ENCODE results near the gene GOLGA8S.
"Not testable (repeated sequence)": the region's sequence is repeated elsewhere in the genome, so short reads cannot be mapped to it uniquely, and the experiment has no call there.

DNA sequence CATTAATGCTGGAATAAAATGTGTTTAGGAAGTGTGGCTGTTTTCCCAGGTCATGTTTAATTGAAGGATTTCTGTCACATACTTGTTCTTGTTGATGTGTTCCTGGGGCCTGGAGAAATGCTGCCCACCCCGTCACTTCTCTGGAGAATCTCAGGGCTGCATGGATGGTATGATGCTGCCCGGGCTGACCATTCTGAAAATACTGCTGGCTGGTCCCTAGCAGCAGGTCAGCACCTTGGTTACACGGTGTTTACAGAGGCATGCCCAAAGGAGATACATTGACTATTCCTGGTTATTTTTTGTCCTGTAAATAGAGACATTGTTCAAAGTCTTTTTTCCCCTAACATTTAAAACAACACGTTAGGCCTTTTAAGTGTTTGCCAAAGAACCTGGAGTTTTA lies 26.2 kb downstream of the GOLGA8S start:
- TF ChIP-seq, protein P1, sequence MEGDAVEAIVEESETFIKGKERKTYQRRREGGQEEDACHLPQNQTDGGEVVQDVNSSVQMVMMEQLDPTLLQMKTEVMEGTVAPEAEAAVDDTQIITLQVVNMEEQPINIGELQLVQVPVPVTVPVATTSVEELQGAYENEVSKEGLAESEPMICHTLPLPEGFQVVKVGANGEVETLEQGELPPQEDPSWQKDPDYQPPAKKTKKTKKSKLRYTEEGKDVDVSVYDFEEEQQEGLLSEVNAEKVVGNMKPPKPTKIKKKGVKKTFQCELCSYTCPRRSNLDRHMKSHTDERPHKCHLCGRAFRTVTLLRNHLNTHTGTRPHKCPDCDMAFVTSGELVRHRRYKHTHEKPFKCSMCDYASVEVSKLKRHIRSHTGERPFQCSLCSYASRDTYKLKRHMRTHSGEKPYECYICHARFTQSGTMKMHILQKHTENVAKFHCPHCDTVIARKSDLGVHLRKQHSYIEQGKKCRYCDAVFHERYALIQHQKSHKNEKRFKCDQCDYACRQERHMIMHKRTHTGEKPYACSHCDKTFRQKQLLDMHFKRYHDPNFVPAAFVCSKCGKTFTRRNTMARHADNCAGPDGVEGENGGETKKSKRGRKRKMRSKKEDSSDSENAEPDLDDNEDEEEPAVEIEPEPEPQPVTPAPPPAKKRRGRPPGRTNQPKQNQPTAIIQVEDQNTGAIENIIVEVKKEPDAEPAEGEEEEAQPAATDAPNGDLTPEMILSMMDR (conservative IDR thresholded peaks at IDR 0.05; ENCODE audit: low read depth in 2 of 2), result not testable (repeated sequence)
- TF ChIP-seq ZNF331 (CRISPR knock-in tag; IDR thresholded peaks at IDR 0.05; ENCODE audit: low read depth); EZH2phosphoT487 (IDR thresholded peaks at IDR 0.05; ENCODE audit: unreplicated experiment); CREB1 (CRISPR knock-in tag; IDR thresholded peaks at IDR 0.05; ENCODE audit: low read depth): not testable (repeated sequence)
- TF ChIP-seq, protein P2, sequence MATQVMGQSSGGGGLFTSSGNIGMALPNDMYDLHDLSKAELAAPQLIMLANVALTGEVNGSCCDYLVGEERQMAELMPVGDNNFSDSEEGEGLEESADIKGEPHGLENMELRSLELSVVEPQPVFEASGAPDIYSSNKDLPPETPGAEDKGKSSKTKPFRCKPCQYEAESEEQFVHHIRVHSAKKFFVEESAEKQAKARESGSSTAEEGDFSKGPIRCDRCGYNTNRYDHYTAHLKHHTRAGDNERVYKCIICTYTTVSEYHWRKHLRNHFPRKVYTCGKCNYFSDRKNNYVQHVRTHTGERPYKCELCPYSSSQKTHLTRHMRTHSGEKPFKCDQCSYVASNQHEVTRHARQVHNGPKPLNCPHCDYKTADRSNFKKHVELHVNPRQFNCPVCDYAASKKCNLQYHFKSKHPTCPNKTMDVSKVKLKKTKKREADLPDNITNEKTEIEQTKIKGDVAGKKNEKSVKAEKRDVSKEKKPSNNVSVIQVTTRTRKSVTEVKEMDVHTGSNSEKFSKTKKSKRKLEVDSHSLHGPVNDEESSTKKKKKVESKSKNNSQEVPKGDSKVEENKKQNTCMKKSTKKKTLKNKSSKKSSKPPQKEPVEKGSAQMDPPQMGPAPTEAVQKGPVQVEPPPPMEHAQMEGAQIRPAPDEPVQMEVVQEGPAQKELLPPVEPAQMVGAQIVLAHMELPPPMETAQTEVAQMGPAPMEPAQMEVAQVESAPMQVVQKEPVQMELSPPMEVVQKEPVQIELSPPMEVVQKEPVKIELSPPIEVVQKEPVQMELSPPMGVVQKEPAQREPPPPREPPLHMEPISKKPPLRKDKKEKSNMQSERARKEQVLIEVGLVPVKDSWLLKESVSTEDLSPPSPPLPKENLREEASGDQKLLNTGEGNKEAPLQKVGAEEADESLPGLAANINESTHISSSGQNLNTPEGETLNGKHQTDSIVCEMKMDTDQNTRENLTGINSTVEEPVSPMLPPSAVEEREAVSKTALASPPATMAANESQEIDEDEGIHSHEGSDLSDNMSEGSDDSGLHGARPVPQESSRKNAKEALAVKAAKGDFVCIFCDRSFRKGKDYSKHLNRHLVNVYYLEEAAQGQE (IDR thresholded peaks at IDR 0.05; ENCODE audit: unreplicated experiment), result not testable (repeated sequence)
